Spleen (tissue), 7 donors: ENCODE results near the gene GPR3.

Experiments
- POLR2AphosphoS5 ChIP-seq, 3 donors: sonication (generic); formaldehyde crosslinking; IDR thresholded peaks; one replicate each; pipeline ENCODE4 v1.5.1; 2017; ENCODE audit warnings: antibody characterized with exemption in 3 of 3
- TF ChIP-seq, protein P1 (sequence below), 11 experiments: fragments of 200-600 bp in 7 of 11; fragments of 450-650 bp in 4 of 11; sonication (generic) in 4 of 11; IDR thresholded peaks in 8 of 11; conservative IDR thresholded peaks in 3 of 11; 1 replicate in 7 of 11; 2 replicates in 4 of 11; pipeline versions ENCODE4 v1.4.0 to v1.8.0; 2016 to 2021; ENCODE audit warnings: antibody characterized with exemption in 11 of 11, inconsistent platforms in 4 of 11, mild to moderate bottlenecking in 1 of 11
- donor health status: DM: no; HTN: no; CAD: no; lungs with moderate emphysema.
- donor health status: DM: no; HTN: no; CAD: no.
- donor health status: DM: no; HTN: no; CAD: no.

- peak; percentile 58 to 74 (median 60) for TF ChIP-seq POLR2AphosphoS5 (IDR thresholded peaks at IDR 0.05)
- TF ChIP-seq, protein P1, sequence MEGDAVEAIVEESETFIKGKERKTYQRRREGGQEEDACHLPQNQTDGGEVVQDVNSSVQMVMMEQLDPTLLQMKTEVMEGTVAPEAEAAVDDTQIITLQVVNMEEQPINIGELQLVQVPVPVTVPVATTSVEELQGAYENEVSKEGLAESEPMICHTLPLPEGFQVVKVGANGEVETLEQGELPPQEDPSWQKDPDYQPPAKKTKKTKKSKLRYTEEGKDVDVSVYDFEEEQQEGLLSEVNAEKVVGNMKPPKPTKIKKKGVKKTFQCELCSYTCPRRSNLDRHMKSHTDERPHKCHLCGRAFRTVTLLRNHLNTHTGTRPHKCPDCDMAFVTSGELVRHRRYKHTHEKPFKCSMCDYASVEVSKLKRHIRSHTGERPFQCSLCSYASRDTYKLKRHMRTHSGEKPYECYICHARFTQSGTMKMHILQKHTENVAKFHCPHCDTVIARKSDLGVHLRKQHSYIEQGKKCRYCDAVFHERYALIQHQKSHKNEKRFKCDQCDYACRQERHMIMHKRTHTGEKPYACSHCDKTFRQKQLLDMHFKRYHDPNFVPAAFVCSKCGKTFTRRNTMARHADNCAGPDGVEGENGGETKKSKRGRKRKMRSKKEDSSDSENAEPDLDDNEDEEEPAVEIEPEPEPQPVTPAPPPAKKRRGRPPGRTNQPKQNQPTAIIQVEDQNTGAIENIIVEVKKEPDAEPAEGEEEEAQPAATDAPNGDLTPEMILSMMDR (IDR thresholded peaks at IDR 0.05 in 8 of 11, conservative IDR thresholded peaks at IDR 0.05 in 3 of 11): no peak
Measured at GRCh38 chr1:27400082-27400962, 7.9 kb downstream of the GPR3 start.
